ENCODE measurements around the gene MROH8. TPM values are rescaled to one million over a fixed set of nuclear protein-coding genes. Genes with fewer than 3 reads are reported as not detected.

MROH8 gene
- total RNA-seq, 1 donor from 2014 or later, result 10.5 TPM

GRCh38 chr20:37198932-37199660 is 19.7 kb upstream of the MROH8 start:
- DNase-seq, result no peak

- peak; percentile 25 for DNase-seq
Observed at GRCh38 chr20:37194621-37195417, 15.5 kb upstream of the MROH8 start.

GRCh38 chr20:37193821-37194220 is 14.5 kb upstream of the MROH8 start:
- DNase-seq, result no peak

- DNase-seq, result no peak
Observed at GRCh38 chr20:37193226-37193625, 13.9 kb upstream of the MROH8 start.

GRCh38 chr20:37192137-37192854 is 12.9 kb upstream of the MROH8 start:
- DNase-seq, result peak; percentile 96

GRCh38 chr20:37190354-37191112 is 11.2 kb upstream of the MROH8 start:
- no peak for DNase-seq

- no peak for DNase-seq
Observed at GRCh38 chr20:37189416-37190016, 10.2 kb upstream of the MROH8 start.

- no peak for DNase-seq
Observed at GRCh38 chr20:37188787-37189186, 9.4 kb upstream of the MROH8 start.

GRCh38 chr20:37185686-37186085 is 6.3 kb upstream of the MROH8 start:
- no peak for DNase-seq

- peak; percentile 16 for DNase-seq
Observed at GRCh38 chr20:37179683-37180524, 556 bp upstream of the MROH8 start.

- no peak for DNase-seq
Observed at GRCh38 chr20:37172836-37173235, 6.5 kb downstream of the MROH8 start.

GRCh38 chr20:37166867-37167266 is 12.5 kb downstream of the MROH8 start:
- DNase-seq, result no peak

GRCh38 chr20:37165031-37165430 is 14.3 kb downstream of the MROH8 start:
- DNase-seq, result no peak

- DNase-seq, result no peak
Observed at GRCh38 chr20:37163832-37164554, 15.4 kb downstream of the MROH8 start.

- no peak for DNase-seq
Observed at GRCh38 chr20:37162646-37163045, 16.7 kb downstream of the MROH8 start.

- no peak for DNase-seq
Observed at GRCh38 chr20:37161830-37162549, 17.4 kb downstream of the MROH8 start.

GRCh38 chr20:37160683-37161082 is 18.7 kb downstream of the MROH8 start:
- DNase-seq, result no peak

- no peak for DNase-seq
Observed at GRCh38 chr20:37158248-37158647, 21.1 kb downstream of the MROH8 start.

GRCh38 chr20:37155987-37156386 is 23.4 kb downstream of the MROH8 start:
- DNase-seq, result no peak

All from tongue (tissue), 2 donors.